Stimulated activated naive CD8-positive, alpha-beta T cell treated with anti-CD3 and anti-CD28 coated beads, Interleukin-15, Interleukin-2, amounts not matched to agents 100 ng/mL and 50 ng/mL, for 24 hours (primary cell): Measurements from ENCODE around the gene DEFB108B.
"Not testable (repeated sequence)": the region's sequence is repeated elsewhere in the genome, so short reads cannot be mapped to it uniquely, and the experiment has no call there.

Source experiments
- H3K27ac Mint-ChIP-seq: one replicate; pipeline ENCODE4 v1.8.0; 2021; ENCODE audit warnings: mild to moderate bottlenecking, mixed read lengths
- H3K27me3 Mint-ChIP-seq: one replicate; pipeline ENCODE4 v1.8.0; 2021; ENCODE audit warnings: mixed read lengths
- H3K36me3 Mint-ChIP-seq: one replicate; pipeline ENCODE4 v1.8.0; 2021; ENCODE audit warnings: low read depth, mixed read lengths
- H3K4me1 Mint-ChIP-seq: one replicate; pipeline ENCODE4 v1.8.0; 2021; ENCODE audit warnings: low read depth, mixed read lengths
- H3K4me3 Mint-ChIP-seq: one replicate; pipeline ENCODE4 v1.8.0; 2021; ENCODE audit warnings: mild to moderate bottlenecking, mixed read lengths
- H3K9me3 Mint-ChIP-seq: one replicate; pipeline ENCODE4 v1.8.0; 2021; ENCODE audit warnings: mixed read lengths

The DEFB108B gene

GRCh38 chr11:71867209-71867608, 34.2 kb downstream of the DEFB108B start:
- H3K9me3 Mint-ChIP-seq, H3K4me1 Mint-ChIP-seq, H3K27ac Mint-ChIP-seq, H3K27me3 Mint-ChIP-seq, H3K4me3 Mint-ChIP-seq: not testable (repeated sequence)
- peaks cover 13% of the 10 kb centered on the region for H3K36me3 Mint-ChIP-seq

- H3K9me3 Mint-ChIP-seq, H3K4me3 Mint-ChIP-seq, H3K4me1 Mint-ChIP-seq, H3K27me3 Mint-ChIP-seq: not testable (repeated sequence)
- H3K36me3 Mint-ChIP-seq = peaks cover 13% of the 10 kb centered on the region
- peak overlapping the region; percentile 78 for H3K27ac Mint-ChIP-seq
These were observed 36.9 kb downstream of the DEFB108B start for GRCh38 chr11:71869931-71870330.

- not testable (repeated sequence) for H3K4me1 Mint-ChIP-seq, H3K4me3 Mint-ChIP-seq, H3K27me3 Mint-ChIP-seq, H3K9me3 Mint-ChIP-seq
- H3K27ac Mint-ChIP-seq = peak overlapping the region; percentile 57
- peaks cover 17% of the 10 kb centered on the region for H3K36me3 Mint-ChIP-seq
These were observed 37.7 kb downstream of the DEFB108B start for GRCh38 chr11:71870661-71871060.

- H3K4me1 Mint-ChIP-seq, H3K27ac Mint-ChIP-seq, H3K9me3 Mint-ChIP-seq, H3K4me3 Mint-ChIP-seq, H3K27me3 Mint-ChIP-seq: not testable (repeated sequence)
- H3K36me3 Mint-ChIP-seq = peaks cover 29% of the 10 kb centered on the region
These were observed 43.3 kb downstream of the DEFB108B start for GRCh38 chr11:71876262-71876661.

GRCh38 chr11:71878059-71878458, 45.1 kb downstream of the DEFB108B start, which contains the start of gene DEFB131B:
DEFB131B (plus strand) TSS chr11:71878453; CDS start chr11:71878453, 0 bp downstream.
- not testable (repeated sequence) for H3K9me3 Mint-ChIP-seq, H3K27ac Mint-ChIP-seq, H3K4me3 Mint-ChIP-seq, H3K27me3 Mint-ChIP-seq, H3K4me1 Mint-ChIP-seq
- H3K36me3 Mint-ChIP-seq = peaks cover 35% of the 10 kb centered on the region

- not testable (repeated sequence) for H3K9me3 Mint-ChIP-seq
- peaks cover 15% of the 10 kb centered on the region for H3K36me3 Mint-ChIP-seq
These were observed 52.8 kb downstream of the DEFB108B start for GRCh38 chr11:71885806-71886205.

More at GRCh38 chr11:71885806-71886205, 52.8 kb downstream of the DEFB108B start:
- H3K27ac Mint-ChIP-seq, H3K4me1 Mint-ChIP-seq, H3K4me3 Mint-ChIP-seq, H3K27me3 Mint-ChIP-seq: not testable (repeated sequence)
